Measurements from ENCODE around the gene TMEM141.

The TMEM141 gene

DNA sequence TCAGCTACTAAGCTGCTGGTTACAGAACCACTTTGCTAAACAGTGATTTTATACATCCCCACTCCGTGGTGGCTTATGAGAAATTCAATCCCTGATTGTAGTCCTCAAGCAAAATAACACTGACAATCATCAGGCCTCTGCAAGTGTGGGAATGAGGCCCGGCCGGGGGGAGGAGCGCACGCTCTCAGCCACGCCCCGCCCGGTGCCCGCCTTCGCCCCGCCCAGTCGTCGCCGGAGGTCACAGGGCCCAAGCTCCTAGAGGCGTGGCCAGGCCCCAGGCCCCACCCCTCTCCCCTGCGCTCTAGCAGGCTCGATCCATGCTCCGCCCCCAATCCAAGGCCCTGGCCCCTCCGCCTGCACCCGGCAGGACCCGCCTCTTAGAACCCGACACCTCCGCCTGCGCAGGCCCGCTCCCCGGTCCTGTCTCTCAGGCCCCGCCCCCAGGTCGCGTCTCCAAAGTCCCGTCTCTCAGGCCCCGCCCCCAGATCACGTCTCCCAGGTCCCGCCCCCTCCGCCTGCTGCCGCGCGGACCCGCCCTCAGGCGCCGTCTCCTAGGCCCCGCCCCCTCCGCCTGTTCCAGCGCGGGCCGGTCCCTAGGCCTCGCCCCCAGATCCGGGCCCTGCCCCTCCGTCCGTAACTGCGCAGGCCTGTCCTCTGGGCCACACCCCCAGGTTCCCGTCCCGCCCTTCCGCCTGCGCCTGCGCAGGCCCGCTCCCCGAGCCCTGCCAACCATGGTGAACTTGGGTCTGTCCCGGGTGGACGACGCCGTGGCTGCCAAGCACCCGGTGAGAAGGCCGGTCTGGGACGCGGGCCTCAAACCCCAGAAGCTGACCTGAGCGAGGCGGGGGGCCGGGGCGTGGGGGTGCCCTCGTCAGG lies at the start of gene TMEM141:
TMEM141 (plus strand) TSS at position 705 of the 876 bp plus-strand sequence; CDS start at position 732, 27 bp downstream.
- DNase-seq (ENCODE audit: low read depth in 2 of 2), result peak; percentile 100

DNA sequence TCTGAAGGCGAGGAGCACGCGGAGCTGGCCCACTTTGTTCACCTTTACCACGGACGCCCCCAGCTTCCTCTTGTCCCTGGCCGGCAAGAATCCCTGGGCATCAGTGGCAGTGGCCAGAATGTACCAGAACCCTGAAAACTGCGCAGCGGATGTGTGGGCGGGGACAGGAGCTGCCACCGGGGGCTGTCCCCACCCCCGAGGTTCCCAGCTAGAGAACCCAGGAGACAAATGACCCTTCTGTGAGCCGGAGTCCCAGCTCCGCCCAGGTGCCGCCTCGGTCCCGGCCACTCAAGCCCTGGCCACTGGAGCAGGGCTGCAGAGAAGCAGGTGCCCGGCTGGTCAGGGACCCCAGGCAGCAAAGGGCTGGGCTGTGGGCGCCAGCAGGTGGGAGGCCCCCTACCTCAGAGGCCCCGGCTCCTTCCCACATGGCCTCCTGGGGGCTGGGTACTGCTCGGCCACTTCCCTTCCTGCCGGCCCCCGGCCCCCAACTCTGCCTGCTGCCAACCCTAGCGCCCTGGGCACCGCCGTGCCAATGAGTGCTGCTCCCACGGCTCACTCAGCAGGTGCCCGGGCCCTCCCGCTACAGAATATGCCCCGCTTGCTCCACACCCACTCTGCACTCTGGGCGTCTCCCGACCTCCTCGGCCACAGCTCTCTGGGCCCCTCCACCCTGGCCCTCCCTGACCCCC lies 49.1 kb upstream of the TMEM141 start:
- no peak for DNase-seq (ENCODE audit: low read depth in 2 of 2)

DNA sequence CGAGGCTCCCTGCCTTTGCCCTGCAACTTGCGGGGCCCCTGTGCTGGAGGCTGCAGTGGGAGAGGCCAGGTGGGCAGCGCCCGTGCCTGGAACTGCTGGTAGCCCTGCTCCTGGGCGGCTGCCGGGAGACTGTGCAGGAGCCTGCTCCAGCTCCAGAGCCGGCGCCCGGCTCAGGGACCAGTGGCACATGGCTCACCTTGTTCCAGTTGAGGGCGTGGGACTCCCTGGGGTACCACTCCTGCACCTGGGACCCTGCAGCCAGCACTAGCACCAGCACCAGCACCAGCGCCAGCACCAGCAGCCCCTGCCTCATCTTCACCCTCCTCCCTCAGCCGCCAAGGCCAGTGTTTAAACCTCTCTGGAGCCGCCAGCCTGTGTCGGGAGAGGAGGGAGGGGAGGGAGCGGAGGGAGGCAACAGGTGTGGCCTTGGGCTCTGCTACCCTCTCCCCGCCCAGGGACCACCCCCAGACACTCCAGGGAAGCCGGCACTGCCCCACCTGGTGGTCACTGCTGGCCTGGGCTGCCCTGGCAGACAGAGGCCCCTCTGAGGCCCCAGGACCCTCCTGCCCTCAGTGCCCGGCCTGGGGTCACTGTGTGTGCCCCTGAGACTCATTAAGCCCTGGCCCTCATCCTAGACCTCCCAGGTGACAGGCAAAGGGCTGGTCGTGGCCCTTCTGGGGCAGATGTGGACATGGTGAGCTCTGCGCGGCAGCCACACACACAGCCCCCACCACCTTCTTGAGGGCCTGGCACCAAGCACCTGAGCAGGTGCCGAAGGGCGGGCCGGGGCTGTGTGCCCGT lies 48.4 kb upstream of the TMEM141 start, which contains the start of gene LCN10:
LCN10 (minus strand) TSS at position 350 of the 801 bp plus-strand sequence; CDS start at position 313, 37 bp downstream.
- DNase-seq (ENCODE audit: low read depth in 2 of 2), result no peak

DNA sequence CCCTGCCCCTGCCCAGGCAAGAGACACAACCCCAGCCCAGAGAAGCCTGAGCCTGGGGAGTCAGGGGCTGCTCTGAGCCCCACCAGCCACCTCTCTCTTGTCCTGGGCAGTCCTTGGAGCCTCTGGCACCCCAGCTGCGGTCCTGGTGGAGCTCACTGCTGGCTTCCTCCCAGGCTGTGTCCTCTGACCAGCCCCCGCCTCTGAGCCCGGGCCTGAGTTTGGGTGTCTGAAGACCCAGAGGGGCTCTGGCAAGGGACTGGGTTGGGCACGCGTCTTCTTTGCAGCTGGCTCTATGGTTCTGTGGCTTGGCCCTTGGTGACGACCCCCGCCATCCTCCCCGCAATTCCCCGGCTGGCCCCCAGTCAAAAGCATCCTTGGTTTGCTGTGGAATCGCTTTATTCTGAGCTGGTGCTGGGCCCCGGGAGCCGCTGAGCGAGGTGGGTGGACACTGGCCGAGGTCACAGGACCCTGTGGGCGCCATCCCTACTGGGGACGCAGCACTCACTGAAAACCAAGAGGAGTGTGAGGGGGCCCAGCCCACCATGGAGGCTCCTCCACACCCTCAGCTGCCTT lies 47.4 kb upstream of the TMEM141 start:
- no peak for DNase-seq (ENCODE audit: low read depth in 2 of 2)

DNA sequence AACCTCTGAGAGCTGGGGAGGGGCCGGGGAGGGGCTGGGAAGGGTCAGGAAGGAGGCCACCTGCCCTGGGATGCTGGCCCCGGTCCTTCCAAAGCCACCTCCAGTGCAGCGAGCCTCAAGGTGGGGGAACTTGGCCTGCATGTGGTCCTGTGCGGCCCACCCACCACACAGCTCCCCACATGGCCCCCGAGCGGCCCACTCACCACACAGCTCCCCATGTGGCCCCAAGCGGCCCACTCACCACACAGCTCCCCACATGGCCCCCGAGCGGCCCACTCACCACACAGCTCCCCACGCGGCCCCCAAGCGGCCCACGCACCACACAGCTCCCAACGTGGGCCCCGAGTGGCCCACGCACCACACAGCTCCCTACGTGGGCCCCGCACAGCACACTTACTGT lies 46.4 kb upstream of the TMEM141 start:
- no peak for DNase-seq (ENCODE audit: low read depth in 2 of 2)

DNA sequence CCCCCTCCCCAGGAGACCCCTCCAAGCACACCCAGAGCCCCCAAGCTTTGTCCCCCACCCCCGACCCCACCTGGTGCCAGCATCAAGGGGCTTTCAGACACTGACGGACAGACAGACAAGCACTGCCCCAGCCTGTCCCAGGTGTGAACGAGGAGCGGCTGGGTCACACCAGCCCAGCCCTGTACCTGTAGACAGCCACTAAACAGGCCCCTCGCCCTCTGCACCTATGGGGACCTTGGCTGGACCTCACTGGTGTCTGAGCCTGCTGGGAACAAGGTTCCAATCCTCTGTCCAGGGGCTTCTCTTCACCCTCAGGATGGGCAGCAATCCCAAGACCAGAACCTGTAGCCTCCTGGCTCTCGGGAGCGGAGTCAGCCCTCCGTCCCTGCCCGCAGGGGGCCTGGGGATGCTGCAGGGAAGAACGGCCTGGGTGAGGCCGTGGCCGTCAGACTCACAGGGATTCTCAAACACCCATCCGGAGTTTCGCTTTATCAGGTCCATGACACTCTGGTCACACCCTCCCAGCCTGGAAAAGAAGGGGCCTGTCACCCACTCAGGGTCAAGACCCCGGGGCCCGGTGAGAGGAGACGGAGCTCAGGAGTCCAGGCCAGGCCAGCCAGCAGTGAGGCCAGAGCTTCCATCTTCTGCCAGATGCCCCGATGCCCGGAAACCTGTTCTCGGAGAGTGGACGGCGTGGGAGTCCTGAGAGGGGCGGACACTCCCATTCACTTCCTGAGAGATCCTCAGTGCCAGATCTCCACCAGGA lies 45.6 kb upstream of the TMEM141 start:
- DNase-seq (ENCODE audit: low read depth in 2 of 2), result no peak

DNA sequence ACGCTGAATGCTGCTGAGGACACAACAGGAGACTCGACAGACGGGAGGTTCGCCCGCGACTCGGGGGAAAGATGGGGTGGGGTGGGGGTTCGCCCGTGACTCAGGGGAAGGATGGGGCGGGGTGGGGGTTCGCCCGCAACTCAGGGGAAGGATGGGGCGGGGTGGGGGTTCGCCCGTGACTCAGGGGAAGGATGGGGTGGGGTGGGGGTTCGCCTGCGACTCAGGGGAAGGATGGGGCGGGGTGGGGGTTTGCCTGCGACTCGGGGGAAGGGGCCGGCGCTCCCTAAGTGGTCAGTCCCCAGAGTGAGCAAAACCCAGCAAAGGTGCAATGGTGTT lies 45.0 kb upstream of the TMEM141 start:
- no peak for DNase-seq (ENCODE audit: low read depth in 2 of 2)

DNA sequence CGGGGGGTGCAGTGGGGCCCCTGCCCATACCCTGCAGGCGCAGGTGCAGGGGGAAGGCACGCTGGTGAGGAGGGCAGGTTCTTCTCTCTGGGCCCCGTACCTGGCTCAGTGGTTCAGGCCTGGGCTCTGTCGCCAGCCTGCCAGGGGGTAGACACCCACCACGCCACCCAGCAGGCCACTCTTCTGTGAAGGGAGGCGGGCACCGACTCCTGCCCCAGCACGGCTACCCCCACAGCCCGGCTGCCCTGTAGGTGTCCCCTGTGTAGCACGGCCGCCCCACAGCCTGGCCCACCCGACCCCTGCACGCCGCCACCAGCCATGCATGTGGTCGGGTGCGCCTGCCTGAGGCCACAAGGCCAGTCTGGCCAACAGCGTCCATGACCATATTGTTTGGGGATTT lies 44.5 kb upstream of the TMEM141 start:
- DNase-seq (ENCODE audit: low read depth in 2 of 2), result no peak

DNA sequence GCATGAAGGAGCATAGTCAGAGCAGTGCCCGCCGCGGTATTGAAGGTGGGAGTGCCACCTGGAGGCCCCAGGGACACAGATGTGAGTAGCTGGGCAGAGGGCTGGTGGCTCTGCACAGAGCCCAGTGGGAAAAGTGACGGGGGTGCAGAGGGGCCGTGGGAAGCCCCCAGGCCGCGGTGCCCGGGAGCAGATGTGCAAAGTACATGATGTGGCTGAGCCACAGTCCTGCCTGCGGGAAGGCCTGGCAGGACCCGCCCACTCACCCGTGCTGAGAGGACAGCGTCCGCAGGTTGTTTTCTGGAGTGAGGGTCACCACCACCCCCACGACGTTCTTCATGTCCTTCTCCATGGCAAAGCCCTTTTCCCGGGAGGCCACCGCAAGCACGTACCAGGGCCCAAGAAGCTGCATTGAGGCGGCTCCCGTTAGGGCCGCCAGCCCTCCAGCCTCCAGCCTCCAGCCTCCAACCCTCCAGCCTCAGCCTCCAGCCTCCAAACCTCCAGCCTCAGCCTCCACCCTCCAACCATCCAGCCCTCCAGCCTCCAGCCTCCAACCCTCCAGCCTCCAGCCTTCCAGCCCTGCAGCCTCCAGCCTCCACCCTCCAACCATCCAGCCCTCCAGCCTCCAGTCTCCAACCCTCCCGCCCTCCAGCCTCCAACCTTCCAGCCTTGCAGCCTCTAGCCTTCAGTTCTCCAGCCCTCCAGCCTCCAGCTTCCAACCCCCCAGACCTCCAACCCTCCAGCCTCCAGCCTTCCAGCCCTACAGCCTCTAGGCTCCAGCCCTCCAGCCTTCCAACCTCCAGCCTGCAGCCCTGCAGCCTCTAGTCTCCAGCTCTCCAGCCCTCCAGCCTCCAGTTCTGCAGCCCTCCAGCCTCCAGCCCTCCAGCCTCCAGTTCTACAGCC lies 43.7 kb upstream of the TMEM141 start:
- DNase-seq (ENCODE audit: low read depth in 2 of 2), result no peak

DNA sequence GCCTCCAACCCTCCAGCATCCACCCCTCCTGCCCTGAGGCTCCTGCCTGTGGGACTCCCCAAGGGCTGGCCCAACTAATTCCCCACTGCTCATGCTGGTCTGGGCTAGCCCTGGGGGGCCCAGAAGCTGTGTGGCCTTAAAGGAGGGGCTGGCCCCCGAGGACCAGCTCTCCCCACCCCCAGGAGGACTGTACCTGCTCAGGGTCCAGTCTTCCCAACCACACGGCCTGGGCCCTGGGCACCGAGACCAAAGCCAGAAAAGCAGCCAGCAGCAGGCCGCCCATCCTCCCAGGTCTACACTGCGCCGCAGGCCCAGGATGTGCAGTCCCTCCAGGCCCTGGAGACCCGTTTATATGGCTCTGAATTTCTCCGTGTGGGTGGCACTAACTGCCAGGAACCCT lies 42.9 kb upstream of the TMEM141 start, which contains the start of gene LCN6:
LCN6 (minus strand) TSS at position 325 of the 400 bp plus-strand sequence; CDS start at position 283, 42 bp downstream.
- no peak for DNase-seq (ENCODE audit: low read depth in 2 of 2)

DNA sequence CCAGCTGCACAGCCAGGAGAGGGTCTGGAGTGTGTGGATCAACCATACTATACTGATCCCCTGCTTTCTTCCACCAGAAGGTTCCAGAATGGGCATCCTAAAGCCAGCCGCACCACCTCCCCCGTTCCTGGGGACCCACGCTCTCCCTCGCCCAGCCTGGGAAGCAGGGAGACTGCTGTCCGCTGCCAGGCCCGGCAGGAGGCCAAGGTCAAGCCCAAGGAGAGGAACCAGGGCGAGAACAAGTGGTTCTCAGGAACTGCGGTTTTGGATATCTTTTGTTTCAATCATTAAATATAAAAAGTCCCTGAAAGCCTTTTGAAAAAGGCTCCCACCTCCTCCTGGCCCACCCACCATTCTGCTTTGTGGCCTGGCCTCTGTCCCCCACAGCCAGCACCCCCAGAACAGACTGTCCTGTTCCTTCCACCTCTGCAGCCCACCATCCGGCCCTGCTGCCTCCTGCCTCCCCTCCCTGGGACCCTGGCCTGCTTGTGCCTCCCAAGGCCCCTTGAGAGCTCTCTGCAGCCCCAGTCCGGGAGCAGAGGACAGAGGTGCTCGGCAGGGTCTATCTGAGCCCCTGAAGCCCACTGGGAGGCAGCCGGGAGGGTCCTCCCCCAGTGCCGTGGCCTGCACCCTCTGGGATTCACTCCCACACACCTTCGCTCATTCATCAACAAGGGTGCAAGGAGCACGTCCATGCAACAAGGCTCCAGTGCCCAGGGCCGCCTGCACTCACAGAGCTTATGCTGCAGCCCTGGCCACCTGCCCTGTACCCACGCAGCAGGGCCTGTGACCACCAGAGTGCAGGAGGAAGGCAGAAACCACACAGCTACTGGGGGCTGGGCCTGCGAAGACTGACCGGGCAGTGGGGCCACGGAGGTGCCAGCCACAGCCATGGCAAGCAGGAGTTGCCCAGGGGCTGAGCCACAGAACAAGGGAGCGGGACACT lies 42.2 kb upstream of the TMEM141 start:
- no peak for DNase-seq (ENCODE audit: low read depth in 2 of 2)

DNA sequence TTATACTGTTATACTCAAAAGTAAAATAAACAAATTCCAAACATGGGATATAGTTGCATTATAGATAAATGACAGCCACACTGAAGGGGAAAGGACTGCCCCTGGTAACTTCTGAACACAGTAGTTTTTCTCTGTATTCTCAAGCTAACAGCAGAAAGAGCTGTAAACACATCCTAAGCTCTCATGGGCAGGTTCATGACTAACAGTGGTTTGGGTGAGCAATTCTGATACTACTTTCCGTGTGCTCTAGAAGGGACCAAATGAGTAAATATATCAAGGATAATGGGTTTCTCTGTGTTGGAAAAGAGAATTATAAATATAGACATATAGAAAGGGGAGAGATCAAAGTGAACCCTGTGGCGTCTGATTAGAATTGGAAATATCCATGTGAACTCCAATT lies 40.6 kb upstream of the TMEM141 start:
- DNase-seq (ENCODE audit: low read depth in 2 of 2), result no peak

DNA sequence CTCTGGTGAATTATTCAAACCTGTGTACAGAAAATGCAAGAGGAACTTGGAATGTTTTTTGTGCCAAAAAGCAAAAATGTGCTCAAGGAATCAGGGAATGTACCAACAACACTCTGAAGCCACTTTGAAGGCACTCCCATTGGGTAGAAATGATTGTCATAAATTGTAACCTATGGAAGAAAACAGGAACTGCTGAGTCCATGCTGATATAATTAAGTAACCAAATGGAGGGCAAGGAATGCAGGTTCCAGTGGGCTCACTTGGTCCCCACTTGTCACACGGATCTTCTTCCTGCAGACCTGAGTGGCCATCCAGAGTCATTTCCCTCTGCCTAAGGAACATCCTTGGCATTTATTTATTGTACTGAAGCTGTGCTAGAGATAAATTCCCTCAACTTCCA lies 39.9 kb upstream of the TMEM141 start:
- no peak for DNase-seq (ENCODE audit: low read depth in 2 of 2)

DNA sequence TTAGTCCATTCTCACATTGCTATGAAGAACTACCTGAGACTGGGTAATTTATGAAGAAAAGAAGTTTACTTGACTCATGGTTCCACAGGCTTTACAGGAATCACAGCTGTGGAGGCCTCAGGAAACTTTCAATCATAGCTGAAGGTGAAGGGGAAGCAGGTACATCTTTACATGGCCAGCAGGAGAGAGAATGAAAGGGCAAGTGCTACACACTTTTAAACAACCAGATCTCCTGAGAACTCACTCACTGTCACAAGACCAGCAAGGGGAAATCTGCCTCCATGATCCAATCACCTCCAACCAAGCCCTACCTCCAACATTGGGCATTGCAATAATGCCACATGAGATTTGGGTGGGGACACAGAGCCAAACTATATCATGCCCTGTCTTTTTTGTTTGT lies 39.3 kb upstream of the TMEM141 start:
- no peak for DNase-seq (ENCODE audit: low read depth in 2 of 2)

DNA sequence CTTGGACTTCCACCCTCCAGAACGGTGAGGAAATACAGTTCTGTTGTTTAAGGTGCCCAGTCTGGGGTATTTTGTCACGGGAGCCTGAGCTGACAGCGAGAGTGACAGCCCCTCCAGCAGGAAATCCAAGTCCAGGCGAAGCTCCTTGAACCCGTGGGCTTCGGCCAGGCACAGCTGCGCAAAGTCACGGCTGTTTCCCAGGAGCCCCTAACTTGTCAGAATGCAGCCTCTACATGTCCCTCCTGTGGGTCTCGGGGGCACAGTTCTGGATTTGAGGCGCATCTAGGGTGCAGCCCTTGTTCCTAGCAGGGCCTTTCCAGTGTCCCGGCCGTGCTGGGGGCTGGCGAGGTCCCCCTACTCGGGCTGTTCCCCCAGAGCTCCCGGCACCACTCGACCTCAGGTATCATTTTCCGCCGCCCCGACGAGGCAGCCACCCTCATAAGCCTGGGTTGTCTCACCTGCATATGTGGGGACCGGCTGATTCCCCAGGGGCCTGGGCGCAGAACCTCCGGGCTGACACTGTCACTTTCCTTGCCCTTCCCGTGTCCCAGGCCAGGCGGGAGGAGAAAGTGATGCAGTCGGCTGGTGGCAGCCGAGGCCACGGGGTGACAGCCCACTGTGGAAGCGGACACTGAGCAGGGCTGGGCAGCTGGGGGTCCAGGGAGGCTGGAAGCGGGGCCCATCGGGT lies 37.6 kb upstream of the TMEM141 start:
- DNase-seq (ENCODE audit: low read depth in 2 of 2), result no peak

DNA sequence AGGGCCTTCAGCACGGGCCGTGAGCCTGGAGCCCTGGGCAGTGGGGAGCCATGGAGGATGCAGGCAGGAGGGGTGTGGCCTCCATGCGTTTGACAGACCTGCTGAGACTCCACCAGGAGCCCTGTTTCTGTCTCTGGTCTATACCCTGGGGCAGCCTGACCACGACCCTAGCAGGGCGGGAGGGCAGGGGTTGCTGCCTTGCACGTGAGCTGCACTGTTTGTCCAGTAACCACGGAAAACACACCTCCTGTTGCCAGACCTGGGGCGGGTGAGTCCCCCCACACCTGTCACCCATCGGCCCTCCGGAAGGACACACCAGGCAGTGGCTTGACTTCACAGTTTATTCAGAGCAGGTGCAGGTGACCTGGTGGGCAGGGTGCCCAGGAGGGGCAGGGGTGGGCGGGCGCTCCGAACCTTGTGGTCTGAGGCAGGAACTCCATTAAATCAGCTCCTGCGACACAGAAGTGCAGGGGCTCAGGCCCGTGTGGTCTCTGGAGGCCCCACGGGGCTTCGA lies 37.0 kb upstream of the TMEM141 start:
- no peak for DNase-seq (ENCODE audit: low read depth in 2 of 2)

DNA sequence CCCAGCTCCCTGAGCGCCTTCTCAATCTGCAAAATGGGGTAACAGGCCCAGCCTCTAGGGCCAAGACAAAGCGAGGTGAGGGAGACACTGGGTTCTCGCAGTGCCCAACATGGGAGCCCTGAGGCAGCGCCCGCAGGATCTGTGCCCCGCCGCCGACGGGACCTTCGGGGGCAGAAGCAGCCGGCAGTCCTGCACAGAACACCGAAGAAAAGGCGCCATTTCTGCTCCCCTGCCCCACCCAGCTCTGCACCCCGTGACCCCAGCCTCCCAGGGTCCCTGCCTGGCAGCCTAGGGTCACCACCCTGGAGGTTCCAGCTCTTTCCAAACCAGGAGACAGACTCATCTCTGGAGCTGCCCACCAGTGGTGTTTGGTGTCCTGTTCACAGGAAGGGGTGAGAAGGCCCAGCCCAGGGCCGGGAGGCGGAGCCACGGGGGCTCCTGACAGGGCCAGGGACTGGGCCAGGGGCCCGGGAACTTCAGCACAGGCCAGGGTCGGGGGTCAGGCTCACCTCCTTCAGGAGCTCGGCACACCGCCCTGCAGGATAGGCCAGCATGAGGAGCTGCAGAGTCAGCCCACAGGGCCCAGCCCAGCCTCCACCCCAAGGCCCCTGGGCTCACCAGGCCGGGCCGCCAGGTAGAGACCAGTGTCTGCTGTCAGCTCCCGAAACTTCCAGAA lies 36.4 kb upstream of the TMEM141 start:
- no peak for DNase-seq (ENCODE audit: low read depth in 2 of 2)
